T-helper 1 cell treated with Interleukin-12 subunit alpha and Interleukin-12 subunit beta and Interleukin-4 antibody, amounts not matched to agents 30 μg/mL and 1 μg/mL, for 36 hours (primary cell): ENCODE measurements around the gene COMMD10.

ENCODE experiments used
- H3K27ac Mint-ChIP-seq: one replicate; pipeline ENCODE4 v1.8.0; 2021; ENCODE audit warnings: mild to moderate bottlenecking, mixed read lengths
- H3K27me3 Mint-ChIP-seq: one replicate; pipeline ENCODE4 v1.8.0; 2021; ENCODE audit warnings: low read depth, mixed read lengths
- H3K36me3 Mint-ChIP-seq: one replicate; pipeline ENCODE4 v1.8.0; 2021; ENCODE audit warnings: low read depth, mixed read lengths
- H3K4me1 Mint-ChIP-seq: one replicate; pipeline ENCODE4 v1.8.0; 2021; ENCODE audit warnings: low read depth, mixed read lengths
- H3K4me3 Mint-ChIP-seq: one replicate; pipeline ENCODE4 v1.8.0; 2021; ENCODE audit warnings: mild to moderate bottlenecking, moderate library complexity, mixed read lengths
- H3K9me3 Mint-ChIP-seq: one replicate; pipeline ENCODE4 v1.8.0; 2021; ENCODE audit warnings: mixed read lengths

Gene COMMD10

DNA sequence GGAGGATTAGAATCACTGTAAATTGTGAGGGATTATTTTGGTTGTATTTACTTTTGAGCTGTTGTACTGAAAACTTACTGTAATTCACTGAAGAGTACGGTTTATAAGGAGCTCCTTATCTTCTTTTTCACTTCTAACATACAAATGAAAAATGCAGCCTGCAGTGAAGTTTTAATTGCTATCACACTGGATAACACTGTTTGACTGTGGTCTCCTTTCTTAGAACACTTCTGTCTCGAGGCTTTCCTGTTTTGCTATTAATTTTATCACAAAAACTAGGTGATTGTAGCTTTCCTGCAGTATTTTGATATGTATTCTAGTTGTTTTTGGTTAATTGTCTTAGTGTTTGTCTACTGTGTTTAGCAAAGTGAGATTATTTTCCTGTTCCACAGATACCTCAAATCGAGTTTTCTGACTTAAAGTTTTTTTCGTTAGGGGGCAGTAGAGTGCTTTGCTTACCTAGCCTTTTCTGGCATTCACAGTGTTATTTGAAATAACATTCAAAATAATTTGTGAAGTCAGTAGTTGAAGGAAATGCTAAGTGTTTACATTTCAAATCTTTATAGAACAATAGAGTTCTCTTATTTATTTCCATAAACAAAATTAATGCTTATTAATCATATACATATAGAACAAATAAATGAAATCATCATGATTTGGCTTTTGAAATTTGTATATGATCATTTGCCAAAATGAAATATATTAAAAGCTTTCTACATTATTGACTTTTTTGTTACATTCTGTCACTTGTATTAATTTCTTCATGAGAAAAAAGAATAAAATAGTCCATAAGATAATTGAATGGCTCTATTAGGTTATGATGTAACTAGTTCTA lies 52.9 kb downstream of the COMMD10 start:
- Mint-ChIP-seq H3K36me3 (no peaks in the 10 kb centered on the region), H3K9me3 (no peaks in the 10 kb centered on the region), H3K27ac (no peak overlapping the region), H3K4me3 (no peak overlapping the region), H3K27me3 (no peaks in the 10 kb centered on the region), H3K4me1 (peaks cover 11% of the 10 kb centered on the region)

DNA sequence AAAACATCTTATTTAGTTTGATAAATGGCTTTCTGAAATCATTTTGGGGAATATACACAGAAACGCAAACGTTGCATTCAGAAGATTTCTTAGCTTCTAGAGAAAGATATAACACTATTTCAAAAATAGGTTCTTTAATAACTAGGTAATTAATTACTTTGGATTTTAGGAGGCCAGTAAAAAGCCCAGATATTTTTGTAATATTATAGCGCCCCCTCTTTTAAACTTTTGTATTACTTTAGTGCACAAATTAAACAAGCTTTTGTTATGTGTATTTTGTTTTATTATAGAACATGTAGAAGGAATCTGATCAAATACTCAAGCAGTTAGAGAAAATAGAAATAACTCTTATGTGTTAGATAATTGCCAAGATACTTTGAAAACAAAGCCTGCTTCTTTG lies 57.7 kb downstream of the COMMD10 start:
- Mint-ChIP-seq H3K9me3 (no peaks in the 10 kb centered on the region), H3K4me3 (no peak overlapping the region), H3K27me3 (no peaks in the 10 kb centered on the region), H3K27ac (no peak overlapping the region), H3K36me3 (no peaks in the 10 kb centered on the region), H3K4me1 (peaks cover 2% of the 10 kb centered on the region)

DNA sequence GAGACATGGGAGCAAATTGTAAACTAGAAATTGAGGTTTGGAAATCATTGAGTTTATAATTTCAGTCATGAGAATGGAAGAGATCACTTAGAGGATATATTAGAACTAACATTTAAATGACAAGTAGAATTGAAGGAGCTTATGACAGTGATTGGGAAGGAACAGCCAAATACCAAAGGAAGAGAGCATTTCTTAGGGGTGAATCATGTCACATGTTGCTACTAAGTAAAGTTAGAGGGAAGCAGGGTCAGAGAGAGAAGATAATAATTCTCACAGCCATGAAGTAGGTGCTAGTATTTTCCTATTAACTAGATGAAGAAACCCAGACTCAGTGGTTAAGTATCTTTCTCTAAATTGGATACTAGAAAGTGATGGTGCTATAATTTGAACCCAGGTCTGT lies 59.3 kb downstream of the COMMD10 start:
- no peaks in the 10 kb centered on the region for H3K27me3 Mint-ChIP-seq
- H3K27ac Mint-ChIP-seq, result no peak overlapping the region
- no peak overlapping the region for H3K4me3 Mint-ChIP-seq
- H3K4me1 Mint-ChIP-seq, result no peaks in the 10 kb centered on the region
- H3K36me3 Mint-ChIP-seq, result no peaks in the 10 kb centered on the region
- H3K9me3 Mint-ChIP-seq, result peaks cover 3% of the 10 kb centered on the region

DNA sequence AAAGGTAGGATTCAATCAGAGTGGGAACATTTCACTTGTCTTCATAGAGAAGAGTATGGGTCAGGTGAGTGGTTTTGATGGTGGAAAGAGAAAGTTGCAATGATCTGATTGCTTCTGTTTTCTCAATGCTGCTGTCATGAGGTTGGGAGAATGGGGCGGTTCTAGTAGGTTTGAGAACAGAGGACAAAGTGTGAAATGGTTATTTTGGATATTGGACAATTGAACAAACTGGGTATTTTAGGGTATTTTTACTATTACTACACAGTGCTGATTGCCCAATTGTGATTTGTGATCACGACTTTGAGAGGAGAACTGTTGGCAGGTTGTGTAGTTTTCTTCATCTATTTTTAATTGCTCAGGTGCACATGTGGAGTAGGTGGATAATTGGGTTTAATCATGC lies 60.2 kb downstream of the COMMD10 start:
- Mint-ChIP-seq H3K27me3 (no peaks in the 10 kb centered on the region), H3K36me3 (no peaks in the 10 kb centered on the region), H3K27ac (no peak overlapping the region), H3K4me3 (no peak overlapping the region), H3K4me1 (no peaks in the 10 kb centered on the region), H3K9me3 (peaks cover 3% of the 10 kb centered on the region)

DNA sequence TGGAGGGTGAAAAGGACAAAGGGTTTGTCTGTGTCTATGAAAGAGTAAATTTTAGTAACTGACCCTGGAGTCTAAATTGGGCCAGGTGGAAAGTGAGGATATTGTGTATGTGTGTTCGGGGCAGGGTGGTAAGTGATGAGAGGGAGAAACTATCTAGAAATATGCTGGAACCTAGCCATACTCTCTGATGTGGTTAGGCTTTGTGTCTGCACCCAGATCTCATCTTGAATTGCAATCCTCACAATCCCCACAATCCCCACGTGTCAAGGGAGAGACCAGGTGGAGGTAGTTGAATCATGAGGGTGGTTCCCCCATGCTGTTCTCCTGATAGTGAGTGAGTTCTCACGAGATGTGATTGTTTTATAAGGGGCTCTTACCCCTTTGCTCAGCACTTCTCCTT lies 60.6 kb downstream of the COMMD10 start:
- no peak overlapping the region for H3K27ac Mint-ChIP-seq
- no peaks in the 10 kb centered on the region for H3K4me1 Mint-ChIP-seq
- H3K36me3 Mint-ChIP-seq, result no peaks in the 10 kb centered on the region
- H3K9me3 Mint-ChIP-seq, result peaks cover 3% of the 10 kb centered on the region
- no peak overlapping the region for H3K4me3 Mint-ChIP-seq
- H3K27me3 Mint-ChIP-seq, result no peaks in the 10 kb centered on the region

DNA sequence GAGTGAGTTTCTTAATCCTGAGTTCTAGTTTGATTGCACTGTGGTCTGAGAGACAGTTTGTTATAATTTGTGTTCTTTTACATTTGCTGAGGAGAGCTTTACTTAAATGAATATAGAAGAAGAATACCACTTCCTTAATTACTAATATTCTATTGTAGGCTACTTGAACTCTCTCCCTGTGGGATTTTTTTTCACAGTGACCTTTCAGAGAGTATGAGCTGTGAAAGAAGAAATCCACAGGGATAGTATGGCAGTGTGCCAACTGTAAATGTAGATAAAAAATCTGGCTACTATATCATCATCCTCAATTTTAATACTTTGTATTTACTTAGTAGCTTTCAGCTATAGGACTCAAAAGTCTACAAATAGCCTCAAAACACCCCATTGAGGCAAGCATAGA lies 67.3 kb downstream of the COMMD10 start:
- H3K4me1 Mint-ChIP-seq, result no peaks in the 10 kb centered on the region
- no peak overlapping the region for H3K27ac Mint-ChIP-seq
- H3K9me3 Mint-ChIP-seq, result peaks cover 3% of the 10 kb centered on the region
- no peak overlapping the region for H3K4me3 Mint-ChIP-seq
- no peaks in the 10 kb centered on the region for H3K27me3 Mint-ChIP-seq
- peaks cover 2% of the 10 kb centered on the region for H3K36me3 Mint-ChIP-seq

DNA sequence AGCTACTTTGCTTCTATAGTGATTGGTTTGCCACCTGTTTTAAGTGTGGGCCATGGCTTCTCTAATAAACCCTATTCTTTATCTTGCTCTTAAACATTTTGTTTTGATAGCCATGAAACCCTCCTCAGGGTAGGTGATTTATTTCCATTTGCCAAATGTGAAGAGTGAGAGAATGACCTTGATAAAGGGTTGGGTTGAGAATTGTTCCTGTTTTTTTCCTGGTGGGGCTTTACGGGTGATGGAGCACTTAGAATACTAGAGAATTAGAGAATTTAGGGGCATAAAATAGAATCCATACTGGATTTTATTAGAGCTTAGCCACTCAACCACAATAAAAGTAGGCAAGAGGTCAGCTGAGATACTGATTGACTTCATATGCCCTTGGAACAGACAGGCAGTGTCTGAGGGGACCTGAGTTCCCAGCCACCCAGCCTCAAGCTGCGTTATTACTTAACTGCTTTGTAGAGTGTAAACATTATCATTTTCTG lies 68.9 kb downstream of the COMMD10 start:
- no peaks in the 10 kb centered on the region for H3K27me3 Mint-ChIP-seq
- no peak overlapping the region for H3K27ac Mint-ChIP-seq
- H3K4me1 Mint-ChIP-seq, result no peaks in the 10 kb centered on the region
- H3K4me3 Mint-ChIP-seq, result no peak overlapping the region
- H3K9me3 Mint-ChIP-seq, result no peaks in the 10 kb centered on the region
- H3K36me3 Mint-ChIP-seq, result peaks cover 2% of the 10 kb centered on the region

DNA sequence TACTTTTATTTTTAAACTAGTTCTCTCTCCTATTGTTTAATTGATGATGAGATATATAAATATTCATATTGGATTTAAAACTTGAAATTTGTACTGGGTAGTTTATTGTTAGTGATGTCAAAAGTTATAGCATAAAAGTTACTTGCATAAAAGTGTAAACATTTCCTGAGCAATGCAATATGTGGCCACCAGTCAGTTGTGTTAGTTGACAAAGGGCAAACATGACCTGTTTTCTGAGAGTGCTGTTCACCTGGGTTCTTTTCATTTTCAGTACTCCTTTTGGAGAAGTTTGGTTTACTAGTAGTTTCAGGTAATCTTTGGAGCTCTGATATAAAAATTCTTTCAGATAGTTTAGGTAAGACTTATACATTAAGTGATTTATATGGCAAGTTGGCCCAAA lies 69.4 kb downstream of the COMMD10 start:
- H3K4me1 Mint-ChIP-seq, result no peaks in the 10 kb centered on the region
- no peak overlapping the region for H3K4me3 Mint-ChIP-seq
- no peaks in the 10 kb centered on the region for H3K27me3 Mint-ChIP-seq
- no peak overlapping the region for H3K27ac Mint-ChIP-seq
- no peaks in the 10 kb centered on the region for H3K9me3 Mint-ChIP-seq
- peaks cover 2% of the 10 kb centered on the region for H3K36me3 Mint-ChIP-seq

DNA sequence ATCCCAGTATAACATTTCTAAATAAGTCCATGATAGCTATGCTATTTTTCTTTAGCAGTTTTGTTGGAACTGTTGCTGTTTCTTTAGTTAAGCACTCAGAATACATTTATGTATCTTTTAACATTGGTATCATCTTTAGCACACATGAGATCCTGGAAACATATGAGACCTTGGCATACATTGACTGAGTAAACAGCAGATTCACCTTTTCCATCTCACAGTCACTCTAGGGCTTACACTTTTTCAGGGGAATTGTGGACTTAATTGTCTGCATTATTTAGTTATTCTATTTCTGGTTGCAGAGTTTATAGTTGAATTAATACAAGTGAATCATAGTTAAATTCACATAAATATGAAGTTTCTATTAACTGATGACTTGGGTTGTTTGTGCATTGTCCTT lies 70.1 kb downstream of the COMMD10 start:
- Mint-ChIP-seq H3K9me3 (no peaks in the 10 kb centered on the region), H3K4me3 (no peak overlapping the region), H3K36me3 (peaks cover 2% of the 10 kb centered on the region), H3K27me3 (no peaks in the 10 kb centered on the region), H3K4me1 (no peaks in the 10 kb centered on the region), H3K27ac (no peak overlapping the region)

DNA sequence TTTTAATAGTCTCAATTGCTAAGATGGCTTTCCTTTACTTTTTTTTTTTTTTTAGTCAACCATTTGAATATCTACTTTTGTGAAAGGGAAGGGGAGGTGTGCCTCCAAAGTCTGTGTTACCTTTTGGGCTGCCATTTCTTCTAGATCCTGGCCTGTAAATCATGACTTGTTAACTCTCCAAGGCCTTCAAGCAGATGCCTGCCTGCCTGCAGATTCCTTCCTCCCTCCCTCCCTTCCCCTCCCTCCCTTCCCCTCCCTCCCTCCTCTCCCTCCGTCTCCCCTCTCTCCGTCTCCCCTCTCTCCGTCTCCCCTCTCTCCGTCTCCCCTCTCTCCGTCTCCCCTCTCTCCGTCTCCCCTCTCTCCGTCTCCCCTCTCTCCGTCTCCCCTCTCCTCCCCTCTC lies 73.1 kb downstream of the COMMD10 start:
- H3K27me3 Mint-ChIP-seq, result no peaks in the 10 kb centered on the region
- H3K27ac Mint-ChIP-seq, result no peak overlapping the region
- no peaks in the 10 kb centered on the region for H3K36me3 Mint-ChIP-seq
- H3K4me1 Mint-ChIP-seq, result no peaks in the 10 kb centered on the region
- H3K9me3 Mint-ChIP-seq, result no peaks in the 10 kb centered on the region
- no peak overlapping the region for H3K4me3 Mint-ChIP-seq

DNA sequence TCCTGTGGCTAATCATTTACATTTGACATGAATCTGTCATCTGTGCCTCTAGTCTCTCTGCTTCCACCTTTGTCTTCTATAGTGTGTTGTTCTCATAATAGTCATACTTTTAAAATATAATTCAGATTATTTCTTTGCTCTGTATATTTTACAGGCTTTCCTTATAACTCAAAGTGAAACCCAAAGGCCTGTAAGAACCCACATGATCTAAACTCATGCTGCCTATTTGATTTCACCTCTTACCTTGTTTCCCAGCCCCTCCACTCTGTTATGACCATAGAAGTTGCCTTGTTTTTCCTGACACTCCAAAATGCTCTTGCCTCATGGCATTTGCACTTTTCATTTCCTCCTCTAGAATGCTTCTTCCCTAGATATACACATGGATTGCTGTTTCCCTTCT lies 74.2 kb downstream of the COMMD10 start:
- Mint-ChIP-seq H3K4me3 (no peak overlapping the region), H3K9me3 (no peaks in the 10 kb centered on the region), H3K4me1 (no peaks in the 10 kb centered on the region), H3K27ac (no peak overlapping the region), H3K36me3 (no peaks in the 10 kb centered on the region), H3K27me3 (no peaks in the 10 kb centered on the region)

DNA sequence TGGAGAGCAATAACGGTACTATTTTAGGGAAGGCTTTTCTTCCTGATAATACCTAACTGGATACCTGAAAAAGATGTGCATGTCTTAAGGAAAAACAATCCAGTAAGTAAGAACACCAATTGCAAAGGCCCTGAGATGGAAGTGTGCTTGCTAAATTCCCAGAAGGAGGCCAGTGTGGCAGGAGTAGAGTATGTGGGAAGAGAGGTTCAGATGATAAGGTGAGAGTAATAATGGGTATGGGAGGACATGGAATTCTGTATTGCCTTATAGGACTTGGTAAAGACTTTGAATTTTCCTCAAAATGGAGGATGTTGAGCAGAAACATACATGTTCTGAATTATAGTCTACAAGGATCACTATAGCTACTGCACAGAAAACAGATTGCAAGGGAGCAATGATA lies 89.3 kb downstream of the COMMD10 start:
- H3K27me3 Mint-ChIP-seq, result no peaks in the 10 kb centered on the region
- H3K4me1 Mint-ChIP-seq, result no peaks in the 10 kb centered on the region
- peaks cover 22% of the 10 kb centered on the region for H3K9me3 Mint-ChIP-seq
- peaks cover 3% of the 10 kb centered on the region for H3K36me3 Mint-ChIP-seq
- no peak overlapping the region for H3K27ac Mint-ChIP-seq
- no peak overlapping the region for H3K4me3 Mint-ChIP-seq

DNA sequence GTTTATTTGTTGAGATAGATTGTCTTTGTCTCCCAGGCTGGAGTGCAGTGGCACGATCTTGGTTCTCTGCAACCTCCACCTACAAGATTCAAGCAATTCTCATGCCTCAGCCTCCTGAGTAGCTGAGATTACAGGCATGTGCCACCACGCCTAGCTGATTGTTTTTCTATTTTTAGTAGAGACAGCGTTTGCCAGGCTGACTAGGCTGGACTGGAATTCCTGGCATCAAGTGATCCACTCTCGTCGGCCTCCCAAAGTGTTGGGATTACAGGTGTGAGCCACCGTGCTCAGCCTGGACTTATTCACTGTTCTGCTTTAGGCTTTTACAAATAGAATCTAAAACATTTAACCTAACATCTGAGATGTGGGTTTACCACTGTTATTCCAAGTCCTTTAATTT lies 91.3 kb downstream of the COMMD10 start:
- Mint-ChIP-seq H3K4me1 (no peaks in the 10 kb centered on the region), H3K27me3 (no peaks in the 10 kb centered on the region), H3K4me3 (no peak overlapping the region), H3K9me3 (peaks cover 11% of the 10 kb centered on the region), H3K27ac (no peak overlapping the region), H3K36me3 (peaks cover 3% of the 10 kb centered on the region)

DNA sequence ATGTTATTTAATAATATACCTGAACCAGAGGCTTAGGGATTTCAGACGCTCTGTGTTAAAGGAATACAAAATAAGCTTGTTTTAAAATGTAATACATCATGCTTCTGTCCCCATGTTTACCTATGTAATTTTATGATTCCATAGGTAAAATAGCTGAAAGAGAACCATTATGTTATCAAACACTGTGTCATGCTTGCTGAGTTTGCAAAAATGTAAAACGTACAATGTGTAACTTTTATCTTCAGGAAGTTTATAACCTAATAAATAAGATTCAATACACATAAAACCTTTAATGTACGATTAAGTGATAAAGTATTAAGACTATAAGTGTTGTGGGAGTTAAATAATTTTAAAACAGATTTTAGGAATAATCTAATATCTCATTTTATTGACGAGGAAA lies 94.1 kb downstream of the COMMD10 start:
- Mint-ChIP-seq H3K4me1 (no peaks in the 10 kb centered on the region), H3K27ac (no peak overlapping the region), H3K9me3 (peaks cover 4% of the 10 kb centered on the region), H3K36me3 (peaks cover 2% of the 10 kb centered on the region), H3K4me3 (no peak overlapping the region), H3K27me3 (no peaks in the 10 kb centered on the region)

DNA sequence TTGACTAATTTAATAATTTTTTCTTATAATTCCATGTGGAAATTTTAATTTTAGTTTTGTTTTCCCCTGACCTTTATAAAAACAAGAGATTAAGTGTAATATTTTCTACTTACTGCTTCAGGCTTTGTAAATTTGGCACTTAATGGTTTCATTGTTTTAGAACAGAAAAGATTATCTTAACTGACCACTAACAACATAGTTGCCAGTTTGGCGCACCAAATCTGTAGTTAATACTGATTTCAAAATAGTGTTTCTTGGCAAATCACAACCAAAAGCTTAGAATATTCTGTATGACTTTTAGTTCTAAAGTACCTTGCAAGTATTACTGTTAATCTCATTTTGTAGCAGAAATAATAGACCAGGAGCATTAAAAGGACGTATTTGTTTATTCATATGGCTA lies 124.3 kb downstream of the COMMD10 start:
- no peaks in the 10 kb centered on the region for H3K27me3 Mint-ChIP-seq
- no peaks in the 10 kb centered on the region for H3K36me3 Mint-ChIP-seq
- H3K9me3 Mint-ChIP-seq, result no peaks in the 10 kb centered on the region
- H3K4me1 Mint-ChIP-seq, result no peaks in the 10 kb centered on the region
- no peak overlapping the region for H3K4me3 Mint-ChIP-seq
- no peak overlapping the region for H3K27ac Mint-ChIP-seq

DNA sequence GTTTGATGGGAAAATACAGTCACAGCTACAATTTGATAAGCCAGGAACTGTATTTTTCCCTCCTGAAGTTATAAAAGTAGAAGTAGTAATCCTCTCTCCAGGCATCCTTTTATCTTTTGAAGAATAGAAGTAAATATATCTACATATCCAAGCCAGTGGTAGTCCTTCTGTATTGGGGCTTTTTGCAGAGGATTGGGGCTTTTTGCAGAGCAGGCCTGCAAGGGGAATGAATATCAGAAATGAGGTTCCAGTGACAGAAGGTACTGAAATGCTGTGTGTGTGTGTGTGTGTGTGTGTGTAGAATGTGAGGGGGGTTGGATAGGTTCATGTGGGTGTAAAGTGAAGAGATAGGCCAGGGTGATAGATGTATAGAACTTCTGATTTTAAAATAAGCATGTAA lies 127.4 kb downstream of the COMMD10 start:
- no peaks in the 10 kb centered on the region for H3K9me3 Mint-ChIP-seq
- no peak overlapping the region for H3K27ac Mint-ChIP-seq
- no peaks in the 10 kb centered on the region for H3K4me1 Mint-ChIP-seq
- no peak overlapping the region for H3K4me3 Mint-ChIP-seq
- H3K27me3 Mint-ChIP-seq, result no peaks in the 10 kb centered on the region
- no peaks in the 10 kb centered on the region for H3K36me3 Mint-ChIP-seq
